GM19468 (cell line): ENCODE results near the gene VSIG10L.

Experiments
- ATAC-seq: cut with Tn5 transposase; IDR thresholded peaks from one replicate; pipeline ENCODE4 v1.9.1; 2021; ENCODE audit warnings: mild to moderate bottlenecking, moderate library complexity, moderate number of reproducible peaks; ENCODE audit not compliant: unreplicated experiment; ENCODE audit errors: extremely low read depth

Gene VSIG10L

DNA sequence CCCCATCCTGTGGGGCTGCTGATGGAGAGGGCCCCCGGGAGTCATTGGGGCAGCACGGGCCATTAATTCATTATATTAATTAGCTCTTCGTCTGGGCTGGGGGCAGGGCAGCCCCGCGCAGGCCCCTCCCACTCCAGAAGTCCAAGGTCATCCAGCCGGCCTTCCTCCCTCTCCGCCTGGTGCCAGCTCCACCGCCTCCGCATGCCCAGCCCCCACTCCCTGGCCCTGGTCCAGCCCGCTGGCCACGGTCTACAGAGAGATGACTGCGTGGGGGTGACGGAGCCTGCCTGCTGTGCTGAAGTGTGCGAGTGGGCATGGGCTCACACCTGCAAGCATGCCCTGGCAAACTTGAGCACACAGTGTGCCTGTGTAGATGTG, 21.7 kb downstream of the VSIG10L start:
- ATAC-seq = no peak

DNA sequence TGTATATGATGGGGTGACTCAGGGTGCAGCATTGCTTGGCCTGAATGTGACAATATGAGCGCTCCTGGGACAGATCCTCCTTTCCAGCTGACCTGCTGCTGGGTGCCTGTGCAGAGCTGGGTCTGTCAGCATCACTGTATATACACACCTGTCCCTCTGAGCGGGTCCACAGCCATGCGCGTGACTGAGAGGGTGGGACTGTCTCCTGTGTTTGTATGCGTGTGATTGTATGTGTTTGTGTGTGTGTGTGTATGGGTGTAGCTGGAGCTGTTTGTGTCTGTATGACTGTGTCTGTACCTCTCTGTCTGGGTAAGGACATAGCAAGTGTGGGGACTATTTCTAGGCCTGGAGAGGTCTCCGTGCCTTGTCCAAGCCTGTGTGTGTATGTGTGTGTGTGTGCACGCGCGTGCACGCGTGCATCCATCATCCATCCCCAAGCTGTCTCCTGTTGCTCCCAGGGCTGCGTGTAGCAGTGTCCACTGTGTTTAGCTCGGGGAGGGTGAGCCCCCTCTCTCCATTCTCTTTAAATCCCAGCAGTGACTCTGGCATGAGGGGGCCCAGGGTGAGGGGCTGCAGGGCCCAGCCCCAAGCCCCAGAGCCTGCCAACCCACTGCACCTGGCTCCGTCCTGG, 22.2 kb downstream of the VSIG10L start:
- no peak for ATAC-seq

DNA sequence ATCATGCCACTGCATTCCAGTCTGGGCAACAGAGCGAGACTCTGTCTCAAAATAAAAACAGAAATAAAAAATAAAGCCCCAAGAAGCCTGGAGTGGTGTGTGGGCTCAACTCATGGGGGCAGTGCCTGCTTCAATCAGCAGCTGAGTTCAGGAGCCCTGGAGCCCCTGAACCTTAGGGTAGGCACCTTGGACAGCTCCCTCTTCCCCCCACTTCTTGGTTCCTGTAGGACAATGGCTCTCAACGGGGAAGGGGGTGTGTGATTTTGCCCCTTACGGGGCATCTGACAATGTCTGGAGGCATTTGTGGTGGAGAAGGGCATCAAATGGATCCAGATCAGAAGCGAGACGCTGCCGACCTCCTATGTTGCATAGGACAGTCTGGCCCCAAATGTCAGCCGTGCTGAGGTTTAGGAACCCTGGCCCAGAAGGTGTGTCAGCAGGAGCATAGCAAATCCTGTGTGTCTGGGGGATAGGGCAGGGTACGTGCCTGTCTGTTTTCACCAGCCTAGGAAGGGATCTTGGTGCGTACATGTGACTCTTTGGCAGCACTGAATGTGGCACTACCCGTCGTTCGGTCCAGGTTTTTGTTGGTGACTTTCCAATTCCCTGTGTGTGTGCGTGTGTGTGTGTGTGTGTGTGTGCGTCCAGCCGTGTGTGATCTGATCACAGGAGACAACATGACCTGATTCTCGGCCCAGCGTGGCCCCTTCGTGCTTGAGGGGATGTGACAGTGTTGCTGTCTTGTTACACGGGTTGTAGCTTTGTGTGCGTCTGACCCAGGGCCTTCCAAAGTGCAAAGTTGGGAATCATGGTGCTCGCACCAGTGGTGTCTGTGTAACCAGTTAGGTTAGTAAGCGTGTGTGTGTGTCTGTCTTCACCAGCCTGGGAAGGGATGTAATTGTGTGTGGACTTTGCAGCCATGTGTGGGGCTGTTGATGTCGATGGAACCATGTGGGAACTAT, 23.0 kb downstream of the VSIG10L start:
- ATAC-seq = no peak

DNA sequence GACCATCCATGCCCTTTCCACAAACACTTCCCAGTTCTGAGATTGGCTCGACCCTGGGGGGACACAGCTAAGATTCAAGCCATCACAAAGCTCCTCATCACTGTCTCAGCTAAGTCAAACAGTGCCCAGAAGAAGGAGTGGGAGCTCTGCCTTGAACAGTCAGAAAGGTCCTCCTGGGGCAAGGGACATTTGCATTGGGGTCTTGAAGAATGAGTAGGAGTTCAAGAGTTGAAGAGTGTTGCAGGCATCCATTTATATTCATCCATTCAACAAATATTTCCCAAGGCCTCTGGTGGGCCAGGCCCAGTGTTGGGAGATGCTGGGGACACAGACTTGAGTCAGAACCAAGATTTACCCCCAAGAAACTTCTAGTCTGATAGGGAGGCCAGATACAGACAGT, 24.0 kb downstream of the VSIG10L start:
- ATAC-seq = no peak

DNA sequence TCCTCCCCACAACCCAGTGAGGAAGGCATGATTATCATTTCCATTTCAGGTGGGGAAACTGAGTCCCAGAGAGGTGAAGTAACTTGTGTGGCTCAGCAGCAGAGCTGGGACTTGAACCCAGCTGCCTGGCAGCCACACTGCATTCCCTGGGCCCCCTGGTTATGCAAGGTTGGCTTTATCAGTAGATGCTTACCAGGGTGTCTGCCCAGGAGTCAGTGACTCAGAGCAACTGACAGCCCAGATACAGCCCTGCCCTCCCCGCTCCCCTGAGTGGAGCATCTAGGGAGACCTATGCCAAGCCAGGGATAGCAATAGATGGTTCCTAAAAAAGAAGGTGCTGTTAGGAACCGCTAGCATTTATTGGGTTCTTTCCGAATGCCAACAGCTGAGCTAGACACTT, 24.6 kb downstream of the VSIG10L start:
- no peak for ATAC-seq

DNA sequence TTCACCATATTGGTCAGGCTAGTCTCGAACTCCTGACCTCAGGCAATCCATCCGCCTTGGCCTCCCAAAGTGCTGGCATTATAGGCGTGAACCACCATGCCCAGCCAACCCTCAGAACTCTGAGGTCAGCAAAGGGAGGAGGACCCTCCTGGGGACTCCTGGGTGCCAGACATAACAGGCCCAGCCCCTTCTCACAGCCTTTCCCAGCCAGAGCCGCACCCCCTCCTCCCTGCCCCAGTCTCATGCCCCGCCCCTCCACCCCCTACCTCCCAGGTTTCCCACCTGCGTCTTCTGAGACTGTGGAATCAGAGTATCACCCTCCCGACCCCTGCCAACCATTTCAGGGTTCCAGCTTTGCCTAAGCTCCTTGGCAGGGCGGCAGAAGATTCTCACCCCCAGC, 25.3 kb downstream of the VSIG10L start:
- ATAC-seq = no peak

DNA sequence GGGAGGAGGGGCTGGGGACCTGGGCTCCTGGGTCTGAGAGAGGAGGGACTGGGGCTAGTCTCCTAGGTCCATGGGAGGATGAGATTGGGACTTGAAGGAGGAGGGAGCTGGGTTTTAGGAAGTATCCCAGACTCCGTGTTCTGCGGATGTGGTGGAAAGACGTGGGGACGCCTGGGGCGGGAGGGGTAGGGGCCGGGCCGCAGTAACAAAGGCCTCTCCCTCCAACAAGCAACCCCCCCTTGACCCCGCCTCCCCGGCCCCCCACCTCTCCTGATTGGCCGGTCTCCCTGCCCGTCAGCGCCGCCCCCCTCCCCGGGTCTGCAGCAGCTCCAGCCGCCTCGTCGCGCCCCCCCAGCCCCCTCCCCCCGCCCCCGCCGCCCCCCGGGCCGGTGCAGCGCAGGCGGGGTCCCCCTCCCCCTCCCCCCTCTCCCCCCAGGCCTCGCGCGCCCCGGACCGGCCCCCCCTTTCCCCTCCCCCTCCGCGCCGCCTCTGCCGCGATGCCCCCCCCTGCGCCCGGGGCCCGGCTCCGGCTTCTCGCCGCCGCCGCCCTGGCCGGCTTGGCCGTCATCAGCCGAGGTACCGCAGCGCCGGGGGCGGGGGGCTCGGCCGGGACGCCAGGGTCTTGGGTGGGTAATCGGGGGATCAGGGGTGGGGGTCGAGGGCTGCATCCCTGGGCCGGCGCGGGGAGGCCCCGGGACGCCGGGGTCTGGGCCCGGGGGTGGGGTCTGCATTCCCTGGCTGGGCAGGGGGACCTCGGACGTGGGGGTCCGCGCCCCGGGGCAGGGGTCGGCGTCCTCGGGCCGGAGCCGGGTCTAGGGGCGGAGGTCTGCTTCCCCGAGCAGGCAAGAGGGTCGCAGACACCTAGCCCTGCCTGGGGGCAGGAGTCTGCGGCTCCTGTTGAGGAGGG, 30.3 kb downstream of the VSIG10L start, which contains the start of gene IGLON5:
IGLON5 (plus strand) TSS at position 294 of the 907 bp plus-strand sequence; CDS start at position 498, 204 bp downstream.
- no peak for ATAC-seq

DNA sequence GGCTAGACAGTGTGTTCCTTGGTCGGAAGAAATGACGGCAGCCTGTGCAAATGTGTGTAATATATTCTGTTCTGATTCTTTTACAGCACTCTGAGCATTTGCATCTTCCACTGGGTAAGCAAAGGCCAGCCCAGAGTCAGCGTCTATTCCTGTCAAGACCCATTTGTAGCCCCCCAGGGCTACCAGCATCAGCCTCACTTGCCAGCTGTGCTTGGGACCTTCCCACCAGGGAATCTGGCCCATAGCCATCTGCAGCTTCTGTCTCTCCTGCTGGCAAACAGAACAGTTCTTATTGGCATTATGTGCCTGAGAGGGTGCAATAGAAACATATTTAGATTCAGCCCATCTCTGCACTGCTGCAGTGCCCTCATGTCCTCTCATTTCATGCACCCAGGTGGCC, 36.5 kb downstream of the VSIG10L start:
- no peak for ATAC-seq

DNA sequence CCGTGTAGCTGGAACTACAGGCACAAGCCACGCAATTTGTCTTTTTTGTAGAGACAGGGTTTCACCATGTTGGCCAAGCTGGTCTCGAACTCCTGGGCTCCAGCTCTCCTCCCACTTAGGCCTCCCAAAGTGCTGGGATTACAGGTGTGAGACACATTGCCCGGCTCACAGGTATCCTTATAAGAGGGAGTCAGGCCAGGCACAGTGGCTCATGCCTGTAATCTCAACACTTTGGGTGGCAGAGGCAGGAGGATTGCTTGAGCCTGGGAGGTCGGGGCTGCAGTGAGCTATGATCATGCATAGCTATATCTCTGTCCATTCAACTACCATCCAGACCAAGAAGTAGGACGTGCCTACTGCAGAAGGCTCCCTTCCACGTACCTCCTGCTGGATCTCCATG, 40.7 kb downstream of the VSIG10L start:
- no peak for ATAC-seq

DNA sequence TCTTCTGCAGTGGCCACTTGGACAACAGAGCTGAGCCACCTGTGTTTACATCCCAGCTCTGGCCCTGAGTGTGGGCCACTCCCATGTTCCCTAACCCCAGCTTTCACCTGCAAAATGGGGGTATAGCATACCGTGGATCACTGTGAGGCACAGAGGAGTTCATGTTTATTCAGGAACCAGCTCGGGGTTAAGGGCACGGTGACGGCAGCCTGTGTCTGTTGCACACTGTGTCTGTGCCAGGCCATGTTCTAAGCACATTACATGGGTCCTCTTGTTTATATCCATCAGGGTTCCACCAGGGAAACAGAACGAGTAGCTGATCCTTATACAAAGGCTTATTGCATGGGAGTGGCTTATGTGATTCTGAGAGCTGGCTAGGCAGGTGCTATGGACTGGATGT, 44.5 kb downstream of the VSIG10L start:
- ATAC-seq = no peak

DNA sequence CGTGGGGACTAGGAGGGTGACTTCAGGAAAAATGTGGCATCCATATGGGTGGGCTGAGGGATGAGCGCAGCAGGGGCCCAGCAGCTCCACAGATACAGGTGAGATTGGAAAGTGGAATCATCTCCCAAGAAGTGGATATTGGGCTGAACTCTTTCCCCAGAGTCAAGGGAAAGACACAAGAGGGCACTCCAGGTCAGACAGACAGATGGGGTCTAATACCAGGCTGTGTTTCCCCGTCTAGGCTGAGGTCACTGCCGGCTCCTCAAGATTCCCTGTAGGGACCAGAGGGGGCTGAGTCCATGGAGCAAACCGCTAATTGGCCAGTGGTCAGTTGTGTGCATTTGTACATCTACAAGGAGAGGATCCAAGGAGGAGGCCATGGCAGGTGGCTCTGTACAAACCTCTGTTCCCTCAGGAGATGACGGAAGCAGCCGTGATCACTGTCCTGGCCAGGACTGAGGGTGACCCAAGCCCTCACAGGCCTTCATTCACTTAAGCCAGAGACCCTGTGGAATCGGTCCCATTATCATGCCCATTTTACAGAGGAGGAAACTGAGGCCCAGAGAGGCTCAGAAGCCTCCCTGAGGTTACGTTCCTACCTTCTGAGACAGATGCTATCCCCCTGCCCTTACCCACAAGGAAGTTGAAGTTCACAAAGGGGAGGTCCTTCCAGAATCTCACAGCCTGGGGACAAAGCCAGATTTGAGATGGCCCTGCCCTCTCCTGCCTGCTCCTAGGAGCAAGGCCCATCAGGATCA, 45.4 kb downstream of the VSIG10L start:
- no peak for ATAC-seq

DNA sequence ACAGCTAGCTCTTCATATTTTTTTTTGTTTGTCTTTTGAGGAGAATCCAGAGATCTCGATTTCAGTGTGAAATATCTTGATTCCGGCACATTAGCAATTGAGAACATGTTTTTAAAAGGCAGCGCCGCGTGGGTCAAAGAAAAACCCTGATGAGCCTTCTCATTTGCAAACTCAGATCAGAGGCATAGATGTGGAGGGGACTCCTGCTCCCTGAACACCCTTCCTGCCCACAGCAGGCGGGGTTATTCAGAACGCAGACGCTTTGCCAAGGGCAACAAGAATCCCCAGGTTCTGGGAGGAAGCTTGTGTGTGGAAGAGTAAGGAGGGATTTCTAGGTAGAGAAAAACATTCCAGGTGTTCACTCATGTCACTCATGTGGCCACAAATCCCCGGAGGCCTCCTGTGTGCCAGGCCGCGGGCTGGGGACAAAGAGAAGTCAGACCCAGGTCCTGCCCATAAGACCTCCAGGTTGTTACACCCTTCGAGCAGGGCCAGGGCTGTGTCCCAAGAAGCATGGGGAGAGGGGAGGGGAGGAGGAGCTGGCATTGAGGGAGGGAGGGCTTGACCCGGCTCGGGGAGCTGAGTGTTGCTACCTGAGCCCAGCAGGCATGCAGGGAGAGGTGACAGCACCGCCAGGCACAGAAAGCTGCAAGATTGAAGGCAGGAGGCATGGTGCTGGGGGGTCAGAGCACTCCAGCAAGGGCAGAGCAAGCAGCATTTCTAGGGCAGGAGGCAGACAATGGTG, 46.4 kb downstream of the VSIG10L start:
- no peak for ATAC-seq

DNA sequence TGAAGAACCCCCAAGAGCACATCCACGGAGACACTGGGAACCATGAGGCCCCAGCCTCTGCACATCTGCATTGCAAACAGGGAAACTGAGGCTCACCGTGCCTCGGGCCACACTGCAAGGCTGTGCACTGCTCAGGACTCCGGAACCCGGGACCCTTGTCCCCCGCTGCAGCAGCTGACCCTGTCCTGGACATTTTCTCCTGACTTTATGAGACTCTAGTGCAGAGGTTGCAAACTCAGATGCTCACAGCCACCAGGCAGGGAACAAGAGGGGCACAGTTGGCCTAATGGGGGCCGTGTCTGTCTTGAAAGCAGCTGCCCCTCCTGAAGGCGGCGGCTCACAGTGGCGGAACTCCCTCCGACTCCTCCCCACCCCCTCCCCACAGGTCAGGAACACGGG, 47.0 kb downstream of the VSIG10L start:
- no peak for ATAC-seq

DNA sequence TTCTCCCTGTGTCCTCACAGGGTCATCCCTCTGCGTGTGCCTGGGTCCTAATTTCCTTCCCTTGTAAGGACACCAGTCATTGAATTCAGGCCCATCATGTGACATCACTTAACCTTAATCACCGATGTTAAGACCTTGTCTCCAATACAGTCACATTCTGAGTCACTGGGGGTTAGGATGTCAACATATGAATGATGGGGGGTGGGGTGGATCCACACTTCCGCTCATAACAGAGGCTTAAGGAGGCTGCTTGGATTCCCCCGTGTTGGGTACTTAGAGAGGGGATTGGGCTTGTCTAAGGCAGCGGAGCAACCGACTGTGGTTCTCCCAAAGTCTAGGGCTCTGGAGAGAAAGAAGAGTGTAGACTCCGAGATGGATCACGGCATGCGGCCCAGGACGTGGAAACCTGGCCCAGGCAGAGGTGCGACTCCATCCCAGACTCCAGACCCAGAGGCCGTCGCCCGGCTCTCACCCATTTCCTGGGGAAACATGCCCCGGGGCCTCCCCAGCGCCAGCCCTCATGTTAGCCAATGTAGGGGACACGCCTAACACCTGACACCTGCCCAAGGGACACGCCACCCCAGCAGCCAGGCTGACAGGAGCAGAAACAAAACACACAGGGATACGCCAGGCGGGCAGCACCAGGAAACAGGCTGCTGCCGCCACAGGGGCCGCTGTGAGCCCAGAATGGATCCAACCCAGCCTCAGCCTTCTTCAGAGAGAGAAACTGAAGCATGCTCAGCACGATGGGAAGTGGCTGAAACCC, 47.5 kb downstream of the VSIG10L start:
- ATAC-seq = no peak

DNA sequence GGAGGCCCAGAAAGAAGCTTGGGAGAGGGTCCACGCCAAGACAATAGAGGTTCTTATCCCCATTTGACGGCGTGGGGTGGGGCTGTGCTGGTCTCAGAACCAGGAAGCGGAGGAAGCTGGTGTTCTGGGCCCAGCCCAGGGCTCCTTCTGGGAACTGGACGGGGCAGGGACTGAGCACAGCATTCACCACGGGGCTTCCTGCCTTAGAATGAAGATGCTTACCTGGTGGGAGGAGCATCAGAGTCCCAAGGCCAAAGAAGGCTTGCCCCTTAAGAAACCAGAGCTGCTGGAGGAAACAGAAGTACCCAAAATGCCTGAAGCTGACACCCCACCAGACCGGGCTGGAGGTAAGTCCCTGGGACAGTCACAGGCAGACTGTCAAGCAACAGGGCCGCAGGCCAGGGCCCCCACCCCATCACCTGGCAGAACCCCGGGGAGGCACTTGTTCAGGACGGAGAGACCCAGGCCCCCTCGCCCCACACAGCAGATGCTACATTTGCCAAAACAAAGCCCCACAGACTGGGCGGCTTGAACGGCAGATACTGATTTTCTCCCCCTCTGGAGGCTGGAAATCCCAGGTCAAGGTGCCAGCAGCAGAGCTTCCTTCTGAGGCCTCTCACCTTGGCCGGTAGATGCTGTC, 48.2 kb downstream of the VSIG10L start:
- ATAC-seq = no peak

DNA sequence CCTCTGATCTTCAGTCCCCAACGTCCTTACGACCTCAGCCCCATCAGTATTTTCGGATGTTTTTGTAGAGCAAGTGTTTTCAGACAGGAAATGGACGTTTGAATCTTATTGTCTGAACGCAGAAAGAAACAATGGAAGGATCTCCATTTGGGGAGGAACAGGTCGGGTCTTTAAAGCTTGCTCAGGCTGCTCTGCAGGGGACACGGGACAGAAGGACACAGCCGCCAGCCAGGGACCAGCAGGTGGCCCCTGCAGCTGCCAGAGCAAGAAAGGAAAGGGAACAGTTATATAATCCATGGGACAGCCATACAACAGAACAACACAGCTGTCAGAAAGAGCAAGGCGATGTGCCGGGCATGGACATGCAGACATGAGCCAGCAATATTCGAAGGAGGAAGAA, 49.0 kb downstream of the VSIG10L start:
- ATAC-seq = no peak

DNA sequence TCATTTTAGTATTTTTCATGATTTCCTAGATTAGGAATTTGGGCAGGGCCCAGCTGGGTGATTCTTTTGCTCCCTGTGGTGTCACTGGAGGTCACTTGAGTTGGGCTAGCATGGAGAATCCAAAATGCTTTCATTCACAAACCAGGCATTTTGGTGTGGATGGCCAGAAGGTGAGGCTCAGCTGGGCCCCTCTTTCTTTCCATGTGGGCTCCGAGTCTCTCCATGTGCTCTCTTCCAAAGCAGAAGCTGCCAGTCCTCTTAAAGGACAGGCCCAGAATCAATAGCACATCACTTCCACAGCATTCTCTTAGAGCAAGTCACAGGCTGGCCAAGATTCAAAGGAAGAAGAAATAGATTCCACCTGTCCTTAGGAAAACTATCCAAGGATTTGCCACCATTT, 52.3 kb downstream of the VSIG10L start:
- no peak for ATAC-seq

DNA sequence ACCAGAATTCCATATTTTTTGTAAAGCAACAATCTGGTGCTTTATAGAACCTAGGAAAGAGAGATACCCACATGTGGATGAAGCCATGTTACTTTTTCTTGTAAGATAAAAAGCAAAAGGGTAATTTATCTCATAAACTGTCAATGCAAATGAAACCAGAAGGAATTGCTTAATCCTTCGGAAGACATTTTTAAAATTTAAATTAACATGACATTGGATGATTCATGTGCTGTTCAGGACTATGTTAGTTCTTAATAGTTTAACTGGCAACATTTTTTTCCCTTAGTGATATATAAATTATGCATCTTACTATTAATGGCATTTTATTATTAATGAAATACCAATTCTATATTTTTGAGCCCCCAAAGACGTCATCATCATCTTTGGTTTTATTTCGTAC, 56.3 kb downstream of the VSIG10L start:
- ATAC-seq = no peak
